ENCODE data around the gene SLC49A3. TPM values are rescaled to one million over a fixed set of nuclear protein-coding genes. Genes with fewer than 3 reads are reported as not detected.

Gene SLC49A3
- total RNA-seq, 2 donors from 2014 or later: 10.0 to 12.0 TPM

- no peaks in the 10 kb centered on the region for H3K9me3 ChIP-seq
- no peak for TF ChIP-seq CTCF (IDR thresholded peaks at IDR 0.05)
- H3K27ac ChIP-seq: no peak overlapping the region
- H3K36me3 ChIP-seq: no peaks in the 10 kb centered on the region
- DNase-seq (ENCODE audit: low spot score): no peak
- no peaks in the 10 kb centered on the region for H3K4me1 ChIP-seq
- no peak overlapping the region for H3K4me3 ChIP-seq
- H3K27me3 ChIP-seq: no peaks in the 10 kb centered on the region
Measured at GRCh38 chr4:651884-652642, 36.9 kb downstream of the SLC49A3 start.

GRCh38 chr4:650951-651883, 37.7 kb downstream of the SLC49A3 start:
- no peaks in the 10 kb centered on the region for H3K27me3 ChIP-seq
- DNase-seq (ENCODE audit: low spot score): no peak
- H3K4me1 ChIP-seq: no peaks in the 10 kb centered on the region
- H3K36me3 ChIP-seq: no peaks in the 10 kb centered on the region
- H3K27ac ChIP-seq: no peak overlapping the region
- no peaks in the 10 kb centered on the region for H3K9me3 ChIP-seq
- H3K4me3 ChIP-seq: peak overlapping the region in 1 of 2 donors; percentile 28
- TF ChIP-seq CTCF (IDR thresholded peaks at IDR 0.05): no peak

- Histone ChIP-seq H3K27ac (no peak overlapping the region), H3K4me1 (no peaks in the 10 kb centered on the region), H3K9me3 (no peaks in the 10 kb centered on the region), H3K36me3 (no peaks in the 10 kb centered on the region), H3K4me3 (peak overlapping the region in 1 of 2 donors; percentile 28), H3K27me3 (no peaks in the 10 kb centered on the region)
- TF ChIP-seq CTCF (IDR thresholded peaks at IDR 0.05): no peak
- DNase-seq (ENCODE audit: low spot score): no peak
Measured at GRCh38 chr4:650461-650860, 38.5 kb downstream of the SLC49A3 start.

GRCh38 chr4:649751-650310, 39.1 kb downstream of the SLC49A3 start:
- H3K4me1 ChIP-seq: no peaks in the 10 kb centered on the region
- no peak overlapping the region for H3K4me3 ChIP-seq
- H3K9me3 ChIP-seq: no peaks in the 10 kb centered on the region
- no peak for TF ChIP-seq CTCF (IDR thresholded peaks at IDR 0.05)
- H3K27me3 ChIP-seq: no peaks in the 10 kb centered on the region
- no peak for DNase-seq (ENCODE audit: low spot score)
- no peaks in the 10 kb centered on the region for H3K36me3 ChIP-seq
- no peak overlapping the region for H3K27ac ChIP-seq

- TF ChIP-seq CTCF (IDR thresholded peaks at IDR 0.05): no peak
- H3K4me1 ChIP-seq: no peaks in the 10 kb centered on the region
- no peak overlapping the region for H3K4me3 ChIP-seq
- H3K36me3 ChIP-seq: no peaks in the 10 kb centered on the region
- no peak for DNase-seq (ENCODE audit: low spot score)
- peaks cover 0 to 4% of the 10 kb centered on the region in 2 donors for H3K9me3 ChIP-seq
- no peaks in the 10 kb centered on the region for H3K27me3 ChIP-seq
- H3K27ac ChIP-seq: no peak overlapping the region
Measured at GRCh38 chr4:649293-649625, 39.7 kb downstream of the SLC49A3 start.

Data from right atrium auricular region (tissue), 2 donors.